K562 (cell line): ENCODE results near the gene AXIN2. TPM values are rescaled to one million over a fixed set of nuclear protein-coding genes. Genes with fewer than 3 reads are reported as not detected.

ENCODE experiments used
- ATAC-seq: fragments of 200-7000 bp; cut with Tn5 transposase; 3 replicates; pipeline ENCODE4 v1.9.1; 2020; ENCODE audit warnings: moderate library complexity
- BruUV-seq: library from RNA; stranded (reverse); fragments of 400-500 nt; replicated peaks from 2 replicates; lab custom pipeline; 2021; lab: Mats Ljungman, UMichigan
- CTCF ChIA-PET: fragments of 300-600 bp; formaldehyde crosslinking; extraction: SDS; loops from one replicate; lab custom pipeline; 2021; ENCODE audit warnings: low intra/inter-chr PET ratio; lab: Yijun Ruan, JAX
- POLR2A ChIA-PET: fragments of 300-600, 350-650 bp; sonication (Branson Sonifier 250); formaldehyde crosslinking; extraction: SDS; loops from one replicate; lab custom pipeline; 2021; ENCODE audit warnings: antibody characterized with exemption, inconsistent platforms; lab: Yijun Ruan, JAX
- DNase-seq, 4 experiments: peaks; one replicate each; pipeline versions ENCODE4 v3.0.0 to v3.0.0-alpha.2; 2011 to 2018; ENCODE audit warnings: low spot score in 3 of 4, mixed read lengths in 3 of 4; ENCODE audit errors: extremely low read depth in 1 of 4
- FAIRE-seq: peaks from 2 replicates; lab custom pipeline; 2011; peaks lifted over from hg19 to GRCh38; lab: Jason Lieb, UNC
- H2AFZ ChIP-seq: 2 replicates; pipeline ENCODE4 v1.6.0; 2011; ENCODE audit warnings: low read depth, low read length, control low read depth, inconsistent platforms
- H3K27ac ChIP-seq: fragments of 200-600 bp; 3 replicates; pipeline ENCODE4 v1.8.0; 2011; ENCODE audit warnings: low read depth, mild to moderate bottlenecking, control low read depth, inconsistent platforms, low read length, moderate library complexity, mixed read lengths; ENCODE audit errors: extremely low read depth
- H3K27me3 ChIP-seq, 2 experiments: fragments of 300-600 bp in 1 of 2; 2 replicates in 1 of 2; 3 replicates in 1 of 2; pipeline versions ENCODE4 v1.6.0 to v1.8.0; 2011; ENCODE audit warnings: inconsistent platforms in 2 of 2, low read length in 2 of 2, mild to moderate bottlenecking in 1 of 2, mixed read lengths in 1 of 2, moderate library complexity in 1 of 2; ENCODE audit not compliant: control insufficient read depth in 2 of 2, insufficient read depth in 2 of 2
- H3K36me3 ChIP-seq: fragments of 300-600 bp; 3 replicates; pipeline ENCODE4 v1.8.0; 2011; ENCODE audit warnings: mild to moderate bottlenecking, low read length, inconsistent platforms; ENCODE audit not compliant: control insufficient read depth, insufficient read depth
- H3K4me1 ChIP-seq, 2 experiments: fragments of 200-600 bp in 1 of 2; replicated peaks in 1 of 2; 2 replicates in 1 of 2; 3 replicates in 1 of 2; pipeline versions ENCODE4 v1.5.1 to v1.8.0; 2011; ENCODE audit warnings: inconsistent platforms in 2 of 2, low read length in 2 of 2, mild to moderate bottlenecking in 1 of 2, mixed read lengths in 1 of 2, moderate library complexity in 1 of 2; ENCODE audit not compliant: control insufficient read depth in 2 of 2, insufficient read depth in 2 of 2
- H3K4me2 ChIP-seq: 2 replicates; pipeline ENCODE4 v1.6.1; 2011; ENCODE audit warnings: low read length, control low read depth, inconsistent platforms, mixed read lengths; ENCODE audit not compliant: insufficient read depth
- H3K4me3 ChIP-seq: fragments of 200-600 bp; sonication (generic), shearing (Covaris generic); 2 replicates; pipeline ENCODE4 v1.5.1; 2016; ENCODE audit warnings: control low read depth, inconsistent platforms
- H3K79me2 ChIP-seq: fragments of 200-600 bp; 3 replicates; pipeline ENCODE4 v1.8.0; 2011; ENCODE audit warnings: low read length, inconsistent platforms; ENCODE audit not compliant: control insufficient read depth, insufficient read depth
- H3K9ac ChIP-seq, 2 experiments: 2 replicates each; pipeline versions ENCODE4 v1.6.0 to v1.6.1; 2011; ENCODE audit warnings: low read depth in 2 of 2, low read length in 2 of 2, control low read depth in 1 of 2, inconsistent platforms in 1 of 2, mild to moderate bottlenecking in 1 of 2, mixed read lengths in 1 of 2; ENCODE audit not compliant: insufficient read depth in 1 of 2
- H3K9me1 ChIP-seq: one replicate; pipeline ENCODE4 v1.6.0; 2011; ENCODE audit warnings: inconsistent platforms, mild to moderate bottlenecking, low read length, moderate library complexity; ENCODE audit not compliant: control insufficient read depth, insufficient read depth
- H3K9me3 ChIP-seq: replicated peaks from 2 replicates; pipeline ENCODE4 v1.5.1; 2011; ENCODE audit warnings: low read depth, low read length, inconsistent platforms; ENCODE audit not compliant: control insufficient read depth, insufficient read depth
- H4K20me1 ChIP-seq: replicated peaks from 2 replicates; pipeline ENCODE4 v1.6.1; 2011; ENCODE audit warnings: low read length, inconsistent platforms, mixed read lengths; ENCODE audit not compliant: control insufficient read depth, insufficient read depth
- BACH1 ChIP-seq: fragments of 200-800 bp; sonication (Bioruptor generic); IDR thresholded peaks from 2 replicates; pipeline ENCODE4 v1.6.1; 2016; ENCODE audit warnings: missing genetic modification characterization, missing compliant biosample characterization
- CTCFL ChIP-seq: IDR thresholded peaks from 2 replicates; pipeline ENCODE4 v1.6.1; 2011; ENCODE audit warnings: borderline replicate concordance, low read depth, mild to moderate bottlenecking, moderate library complexity, low read length; ENCODE audit not compliant: insufficient read depth, poor library complexity, severe bottlenecking
- ETS2 ChIP-seq: IDR thresholded peaks from 2 replicates; pipeline ENCODE4 v1.6.1; 2016; ENCODE audit warnings: borderline replicate concordance, missing genetic modification characterization, mild to moderate bottlenecking, moderate library complexity, missing compliant biosample characterization; ENCODE audit not compliant: poor library complexity, severe bottlenecking
- HEY1 ChIP-seq: fragments of 250-450 bp; sonication (Bioruptor Pico); IDR thresholded peaks from 2 replicates; pipeline ENCODE4 v1.5.0; 2020; ENCODE audit warnings: mild to moderate bottlenecking, moderate library complexity, borderline replicate concordance
- HNRNPUL1 ChIP-seq: fragments of 200-400 bp; formaldehyde crosslinking; IDR thresholded peaks from 2 replicates; pipeline ENCODE4 v1.6.1; 2017; ENCODE audit warnings: low read length
- JUNB ChIP-seq: fragments of 450-650 bp; formaldehyde crosslinking; conservative IDR thresholded peaks from 2 replicates; pipeline ENCODE4 v1.4.0; 2020; ENCODE audit warnings: mild to moderate bottlenecking
- SRSF9 ChIP-seq: fragments of 200-400 bp; formaldehyde crosslinking; IDR thresholded peaks from 2 replicates; pipeline ENCODE4 v1.6.1; 2017; ENCODE audit warnings: low read depth, low read length, borderline replicate concordance
- TARDBP ChIP-seq: fragments of 450-650 bp; IDR thresholded peaks from 2 replicates; pipeline ENCODE4 v1.6.1; 2016
- ZNF785 ChIP-seq: fragments of 250-450 bp; sonication (Bioruptor Pico); IDR thresholded peaks from 2 replicates; pipeline ENCODE4 v1.4.0; 2020; ENCODE audit warnings: mild to moderate bottlenecking
- WGBS: fragments of 100-300 bp; shearing (Covaris generic); methylation state at CpG from one replicate; pipeline ENCODE4 v1.1.6; 2016; ENCODE audit warnings: low coverage, mixed read lengths; ENCODE audit not compliant: insufficient coverage; ENCODE audit errors: missing lambda C conversion rate; 5-methylcytosine and 5-hydroxymethylcytosine counted together
- in situ Hi-C: fragments of 300-500 bp; cut with MboI; formaldehyde crosslinking; loops from 4 replicates; pipeline ENCODE4 v1.15.0; 2018; ENCODE audit warnings: inconsistent platforms, mixed read lengths
- intact Hi-C: fragments of 100-400 bp; cut with micrococcal nuclease; formaldehyde crosslinking; loops from 2 replicates; pipeline ENCODE4 v1.14.2; 2022
- polyA plus RNA-seq, 8 experiments: library from polyadenylated mRNA; depleted of rRNA in 4 of 8; stranded (reverse) in 5 of 8; unstranded in 3 of 8; fragments of >200 nt; fragmentation: Nextera tagmentation in 2 of 8; fragmentation: Illumina TruSeq in 1 of 8; extraction: Ambion mirVana in 2 of 8; extraction: Trizol in 1 of 8; gene quantifications; 2 replicates each; pipeline versions ENCODE4 v1.2.1 to v1.2.3, GENCODE V29; 2011 to 2014; ENCODE audit warnings: inconsistent platforms in 1 of 8, missing spikeins in 1 of 8
- total RNA-seq, 7 experiments: library from RNA; depleted of rRNA in 6 of 7; stranded (reverse); fragments of >200 nt in 6 of 7; fragmentation: Illumina TruSeq in 2 of 7; extraction: Trizol in 2 of 7; gene quantifications; 2 replicates each; pipeline versions ENCODE4 v1.2.1 to v1.2.3, GENCODE V29; 2011 to 2021; ENCODE audit warnings: low replicate concordance in 1 of 7

AXIN2 gene
- total and polyA plus RNA-seq, 9 of the 15 experiments (the other 6 are each of a cell fraction or from before 2014, with no cell fraction given), result 0.21 to 3.3 (median 1.2) TPM

DNA sequence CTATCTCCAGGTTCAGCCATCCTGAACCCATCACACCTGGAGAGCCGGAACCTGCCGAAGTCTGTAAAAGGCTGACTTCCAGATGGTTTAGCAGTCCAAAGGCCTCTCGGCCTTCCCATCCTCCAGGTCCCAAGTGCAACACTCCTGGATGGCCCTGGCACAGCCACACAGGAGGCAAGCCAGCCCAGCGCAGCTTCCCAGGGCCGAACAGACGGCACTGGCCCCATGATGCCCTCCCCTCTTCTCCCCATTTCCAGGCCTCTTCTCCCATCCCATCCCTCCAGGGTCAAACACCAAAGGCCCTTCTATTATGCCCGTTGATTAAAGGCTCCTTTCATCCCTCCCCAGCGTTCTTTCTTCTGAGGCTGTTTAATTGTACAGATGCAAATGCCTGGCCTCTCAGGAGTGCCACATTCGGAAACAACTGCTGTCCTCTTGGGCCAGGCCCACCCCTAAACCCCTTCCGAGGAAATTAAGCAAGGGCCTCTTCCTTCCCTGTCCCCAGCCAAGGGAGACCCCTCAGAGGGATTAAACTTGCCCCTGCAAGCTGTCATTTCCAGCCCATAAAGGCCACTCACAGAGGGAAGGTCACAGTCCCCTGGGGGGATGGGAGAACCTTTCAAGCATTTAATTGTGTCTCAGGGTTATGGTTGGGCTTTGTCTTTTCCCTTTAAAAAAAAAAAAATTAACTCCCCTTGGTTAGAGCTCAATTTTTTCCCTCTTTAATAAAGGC is 30.8 kb downstream of the AXIN2 start:
- ATAC-seq (no peak), DNase-seq (no peak), FAIRE-seq (no peak)
- Histone ChIP-seq H3K27me3 (peaks cover 0 to 9% of the 10 kb centered on the region in 2 experiments; a peak in 3 of 5 replicates), H3K9me3 (no peaks in the 10 kb centered on the region), H3K36me3 (peaks cover 9% of the 10 kb centered on the region; the same call in 2 of the 3 replicates), H3K4me3 (no peak overlapping the region), H2AFZ (no peak overlapping the region), H3K4me1 (no peaks in the 10 kb centered on the region; a peak in 1 of 5 replicates), H3K9me1 (no peaks in the 10 kb centered on the region), H3K27ac (no peak overlapping the region), H3K9ac (peak overlapping the region in 1 of 2 experiments; percentile 64; a peak in 1 of 4 replicates), H3K4me2 (no peak overlapping the region), H4K20me1 (no peaks in the 10 kb centered on the region; the same call in 1 of the 2 replicates), H3K79me2 (no peaks in the 10 kb centered on the region)
- TF ChIP-seq JUNB (CRISPR knock-in tag), result no peak
- CTCF ChIA-PET, result no interaction called here
- POLR2A ChIA-PET, result interaction anchor here (0.5 kb wide), 1 partner anchor 55 kb away, joined by 3 read pairs; no protein-coding TSS in a partner anchor
- no TSS peak for BruUV-seq
- 45% methylated on average over 9 of the region's 10 CpGs for WGBS
- in situ Hi-C loops (no loop called here), intact Hi-C loops (no loop called here)

DNA sequence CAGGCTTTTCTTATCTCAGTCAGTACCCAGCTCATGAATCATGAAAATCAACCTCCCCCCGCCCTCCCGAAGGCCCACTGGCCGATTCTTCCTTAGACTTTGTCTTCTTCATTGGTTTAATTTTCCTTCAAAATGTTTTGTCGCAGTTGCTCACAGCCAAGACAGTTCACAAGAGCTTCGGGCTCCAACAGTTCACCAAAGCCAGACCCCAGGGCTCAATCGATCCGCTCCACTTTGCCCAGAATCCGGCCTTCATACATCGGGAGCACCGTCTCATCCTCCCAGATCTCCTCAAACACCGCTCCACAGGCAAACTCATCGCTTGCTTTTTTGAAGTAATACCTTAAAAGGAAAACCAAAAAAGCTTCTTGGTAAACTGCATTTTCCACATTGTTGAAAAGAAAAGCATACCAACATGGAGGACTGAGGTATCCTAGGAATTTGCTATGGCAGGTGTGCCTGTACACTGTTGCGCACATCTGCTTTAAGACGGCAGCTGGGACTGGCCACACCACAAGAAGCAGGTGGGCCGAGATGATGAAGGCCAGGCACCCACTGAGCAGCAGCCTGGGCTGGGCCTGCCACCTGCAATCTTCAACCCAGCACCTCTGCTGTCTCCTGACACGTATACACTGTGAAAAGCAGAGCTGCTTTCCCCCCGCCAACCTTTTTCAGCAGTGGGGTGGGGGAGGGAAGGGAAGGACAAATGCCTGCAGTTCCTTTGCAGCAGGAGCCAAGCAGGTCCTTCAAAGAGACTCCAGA is 31.5 kb downstream of the AXIN2 start:
- POLR2A ChIA-PET, result interaction anchor here (0.5 kb wide), 2 partner anchors 35 to 54 kb away, joined by 3 read pairs; no protein-coding TSS in a partner anchor
- FAIRE-seq (no peak), DNase-seq (no peak)
- BruUV-seq, result no TSS peak
- in situ Hi-C loops, result no loop called here
- Histone ChIP-seq H3K9ac (no peak overlapping the region), H3K27ac (no peak overlapping the region), H3K27me3 (peaks cover 2 to 9% of the 10 kb centered on the region in 2 experiments; a peak in 3 of 5 replicates), H4K20me1 (no peaks in the 10 kb centered on the region), H3K4me3 (no peak overlapping the region), H3K4me1 (no peaks in the 10 kb centered on the region; a peak in 1 of 5 replicates), H3K9me1 (no peaks in the 10 kb centered on the region), H3K4me2 (no peak overlapping the region), H2AFZ (no peak overlapping the region), H3K36me3 (peaks cover 4% of the 10 kb centered on the region; the same call in 1 of the 3 replicates), H3K79me2 (no peaks in the 10 kb centered on the region), H3K9me3 (no peaks in the 10 kb centered on the region)
- CTCF ChIA-PET, result no interaction called here
- no peak for TF ChIP-seq HNRNPUL1
- no peak for TF ChIP-seq SRSF9
- no peak for TF ChIP-seq HEY1
- no peak for TF ChIP-seq TARDBP
- no peak for TF ChIP-seq ZNF785 (CRISPR knock-in tag)
- TF ChIP-seq CTCFL, result no peak
- TF ChIP-seq ETS2 (tag), result no peak
- no peak for TF ChIP-seq BACH1 (tag)
- TF ChIP-seq, all 486 proteins: peak for 0
- no peak for ATAC-seq
- WGBS, result 39% methylated on average over 16 of the region's 17 CpGs
- intact Hi-C loops, result no loop called here
